ENCODE results near the gene NDUFS2.
"Not testable (repeated sequence)": the region's sequence is repeated elsewhere in the genome, so short reads cannot be mapped to it uniquely, and the experiment has no call there.

Gene NDUFS2

DNA sequence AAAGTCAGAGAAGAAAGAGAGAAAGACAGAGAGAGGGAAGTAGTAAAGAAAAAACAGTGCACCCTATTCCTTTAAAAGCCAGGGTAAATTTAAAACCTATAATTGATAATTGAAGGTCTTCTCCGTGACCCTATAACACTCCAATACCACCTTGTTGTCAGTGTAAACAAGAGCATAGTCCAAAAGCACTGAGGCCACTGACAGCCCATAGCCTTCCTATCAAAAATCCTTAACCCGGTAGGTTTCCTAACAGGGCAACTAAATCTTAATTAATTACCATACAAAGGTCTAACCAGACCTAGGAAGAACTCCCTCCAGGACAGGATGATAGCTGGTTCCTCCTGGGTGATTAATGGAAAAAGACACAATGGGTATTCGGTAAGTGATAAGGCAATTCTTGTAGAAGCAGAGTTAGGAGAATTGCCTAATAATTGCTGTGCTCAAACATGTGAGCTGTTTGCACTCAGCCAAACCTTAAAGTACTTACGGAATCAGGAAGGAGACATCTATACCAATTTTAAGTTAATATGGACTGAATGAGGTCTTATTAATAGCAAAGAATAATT is 53.9 kb downstream of the NDUFS2 start:
- DNase-seq, result not testable (repeated sequence)

GRCh38 chr1:161257109-161257508 is 54.9 kb downstream of the NDUFS2 start:
- DNase-seq, result not testable (repeated sequence)

GRCh38 chr1:161258439-161259344 is 56.5 kb downstream of the NDUFS2 start, which contains the start of gene PCP4L1:
PCP4L1 (plus strand) TSS chr1:161258745; CDS start chr1:161258975, 230 bp downstream.
- DNase-seq, result peak; percentile 36

GRCh38 chr1:161259345-161259702 is 57.2 kb downstream of the NDUFS2 start:
- no peak for DNase-seq

DNA sequence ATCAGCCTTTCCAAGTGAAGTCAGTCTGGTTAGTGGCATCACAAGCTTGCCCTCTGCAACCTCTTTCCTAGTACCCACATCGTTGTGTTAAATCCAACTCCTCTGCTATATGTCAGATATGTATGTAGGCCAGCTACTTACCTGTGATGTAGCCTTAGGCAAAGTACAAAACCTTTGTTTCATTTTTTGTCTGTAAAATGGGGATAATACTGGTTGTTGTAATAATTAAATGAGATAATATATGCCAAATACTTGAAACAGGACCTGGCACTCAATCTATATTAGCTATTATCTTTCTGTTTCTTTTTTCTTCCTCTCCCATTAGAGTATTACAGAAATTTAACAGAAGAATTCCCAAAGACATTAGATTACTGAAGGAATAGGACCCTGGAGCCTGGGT is 57.6 kb downstream of the NDUFS2 start:
- DNase-seq, result no peak

DNA sequence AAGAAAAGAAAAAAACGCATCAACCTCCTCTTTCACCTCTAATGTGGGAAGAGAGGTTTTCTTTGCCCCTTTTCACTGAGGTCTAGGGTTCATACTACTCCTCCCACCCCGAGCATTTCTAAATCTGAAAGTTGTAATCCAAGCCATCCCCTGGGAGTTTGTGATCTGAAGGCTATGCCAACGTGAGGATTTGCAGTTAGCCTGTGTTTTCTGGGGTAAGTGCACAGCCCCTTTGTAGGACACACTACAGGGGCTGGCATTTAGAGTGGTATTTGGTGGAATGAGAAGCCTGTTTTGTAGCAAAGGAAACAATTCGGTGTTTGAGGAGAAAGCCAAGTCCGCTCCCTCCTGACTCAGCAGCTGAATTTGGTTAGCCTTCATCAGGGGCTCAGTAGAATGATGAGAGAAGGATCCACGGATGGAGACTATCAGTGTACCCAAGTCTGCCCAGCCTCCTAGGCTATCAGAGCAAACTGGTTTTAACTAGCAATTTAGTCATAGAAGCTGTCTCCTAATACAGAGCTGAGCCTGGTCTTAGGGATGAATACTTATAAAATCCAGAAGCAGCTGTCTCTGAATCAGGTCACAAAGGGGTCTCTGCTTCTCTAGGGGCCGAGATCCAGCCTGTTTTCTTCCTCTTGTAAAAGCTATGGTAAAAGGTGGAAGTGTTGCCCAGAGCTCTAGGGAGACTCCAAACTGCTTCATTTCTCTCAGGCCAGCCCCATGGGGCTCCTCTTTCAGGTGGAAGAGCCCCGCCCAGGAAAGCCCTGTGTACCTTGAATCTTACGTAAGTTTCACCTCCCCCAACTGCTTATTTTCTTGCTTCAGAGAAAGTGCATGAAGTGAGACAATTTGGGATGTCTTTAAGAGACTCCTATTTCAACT is 58.5 kb downstream of the NDUFS2 start:
- peak; percentile 64 for DNase-seq

DNA sequence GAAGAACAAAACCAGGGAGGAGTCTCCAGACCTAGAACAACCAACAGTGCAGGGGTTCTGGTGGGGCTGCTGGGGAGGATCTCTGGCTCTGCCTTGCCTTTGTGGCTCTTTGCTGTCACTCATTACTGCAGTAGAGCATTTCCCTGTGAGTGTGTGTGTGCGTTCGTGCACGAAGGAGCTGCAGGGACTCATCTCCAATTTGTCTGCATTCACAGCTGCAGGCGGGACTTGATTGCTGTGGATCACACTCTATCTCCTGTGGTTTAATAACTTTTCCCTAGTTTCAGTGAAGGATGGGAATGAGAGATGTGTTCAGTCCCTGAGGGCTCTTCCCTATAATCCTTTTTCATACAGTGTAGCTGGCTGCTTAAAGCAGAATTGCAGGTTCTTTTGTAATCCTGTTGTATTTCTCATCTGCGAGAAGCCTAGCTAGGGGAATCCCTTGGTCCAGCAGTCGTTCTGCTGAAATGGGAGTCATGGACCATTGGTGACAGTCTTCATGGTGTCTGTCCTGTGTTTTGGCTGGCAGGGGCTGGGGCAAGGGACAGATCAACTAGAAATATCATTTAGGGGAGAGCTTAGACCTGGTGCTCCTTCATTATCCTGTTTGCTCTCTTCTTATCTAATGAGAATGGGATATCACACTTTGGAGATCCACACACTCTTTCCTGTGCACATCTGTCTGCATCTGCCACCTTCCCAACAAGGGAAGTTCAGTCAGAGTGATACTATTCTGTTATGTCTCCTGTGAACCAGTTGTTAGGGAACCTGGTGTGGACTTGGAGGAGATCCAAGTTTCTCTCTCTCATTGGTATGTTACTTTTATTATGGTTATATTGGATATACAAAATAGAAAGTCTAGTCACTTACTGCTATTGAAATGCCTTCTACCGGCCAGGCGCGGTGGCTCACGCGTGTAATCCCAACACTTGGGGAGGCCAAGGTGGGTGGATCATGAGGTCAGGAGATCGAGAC is 59.4 kb downstream of the NDUFS2 start:
- DNase-seq, result peak; percentile 64

Measured in DMS79 treated with DMSO at 0.1 percent for 48 hours (cell line).